Right hindlimb (tissue), 1 donor: Measurements from ENCODE around the gene CFAP46.
A peak's percentile ranks its signal among the peaks of the same experiment; 100 is the strongest.
"Not testable (repeated sequence)": the region's sequence is repeated elsewhere in the genome, so short reads cannot be mapped to it uniquely, and the experiment has no call there.

ENCODE experiments used
- DNase-seq: peaks from one replicate; pipeline ENCODE4 v3.0.0-alpha.2; 2018

Gene CFAP46

DNA sequence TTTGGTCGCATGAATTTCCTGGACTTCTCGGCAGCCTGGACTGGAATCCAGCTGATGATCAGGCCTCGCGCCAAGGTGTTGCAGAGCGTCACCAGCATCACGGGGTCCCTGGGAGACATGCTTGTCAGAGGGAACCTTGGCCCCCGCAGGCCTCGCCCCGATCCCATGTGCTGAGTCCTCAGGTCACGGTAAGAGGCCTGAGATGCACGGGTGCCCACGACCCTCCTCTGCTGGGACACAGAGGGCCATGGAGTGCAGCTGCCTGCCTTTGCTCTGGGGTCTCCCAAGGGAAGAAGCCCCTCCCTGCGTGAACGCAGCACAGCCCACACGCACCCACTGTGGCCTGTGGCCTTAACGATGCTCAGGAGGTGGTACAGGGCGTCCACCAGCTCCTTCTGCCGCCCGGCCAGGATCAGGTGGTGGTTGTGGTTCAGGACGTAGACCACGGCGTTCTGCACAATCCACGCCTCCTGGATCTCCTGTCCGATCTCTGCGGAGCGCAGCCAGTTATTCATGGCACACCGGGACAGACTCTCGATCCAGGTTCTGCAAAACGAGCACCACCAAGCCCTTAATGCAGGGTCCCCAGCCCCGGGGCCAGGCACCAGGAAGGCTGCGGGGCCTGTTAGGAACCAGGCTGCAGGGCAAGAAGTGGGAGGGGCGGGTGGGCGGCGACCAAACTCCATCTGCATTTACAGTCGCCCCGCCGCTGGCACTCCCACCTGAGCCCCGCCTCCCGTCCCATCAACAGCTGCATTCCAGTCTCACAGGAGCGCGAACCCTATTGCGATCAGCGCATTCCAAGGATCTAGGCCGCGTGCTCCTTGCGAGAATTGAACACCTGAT, 29.4 kb downstream of the CFAP46 start:
- no peak for DNase-seq

DNA sequence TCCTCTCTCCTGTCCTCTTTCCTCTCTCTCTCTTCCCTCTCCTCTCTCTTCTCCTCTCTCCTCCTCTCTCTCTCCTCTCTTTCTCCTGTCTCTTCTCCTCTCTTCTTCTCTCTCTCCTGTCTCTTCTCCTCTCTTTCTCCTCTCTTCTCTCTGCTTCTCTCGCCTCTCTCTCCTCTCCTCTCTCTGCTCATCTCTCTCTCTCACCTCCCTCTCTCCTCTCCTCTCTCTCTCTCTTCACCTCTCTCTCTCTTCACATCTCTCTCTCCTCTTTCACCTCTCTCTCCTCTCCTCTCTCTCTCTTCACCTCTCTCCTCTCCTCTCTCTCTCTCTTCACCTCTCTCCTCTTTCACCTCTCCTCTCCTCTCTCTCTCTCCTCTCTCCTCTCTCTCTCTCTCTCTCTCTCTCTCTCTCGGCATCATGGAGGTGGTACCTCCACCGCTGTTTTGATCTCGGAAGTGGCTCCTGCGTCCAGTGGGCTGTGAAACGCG, 30.1 kb downstream of the CFAP46 start:
- DNase-seq, result no peak

DNA sequence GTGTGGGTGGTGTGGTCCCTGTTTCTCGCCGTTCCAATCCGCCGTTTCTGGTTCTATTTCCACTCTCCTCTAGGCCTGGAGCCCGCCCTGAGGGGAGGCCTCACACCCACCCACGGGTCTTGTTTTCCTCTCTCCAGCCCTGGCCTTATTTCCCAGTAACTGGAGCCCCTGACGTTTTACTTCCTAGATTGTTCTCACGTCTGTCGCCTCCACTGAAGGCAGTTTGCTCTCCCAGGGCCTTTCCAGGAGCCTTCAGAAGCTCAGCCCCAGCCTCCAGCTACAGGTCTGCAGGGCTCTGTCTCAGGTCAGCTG, 30.6 kb downstream of the CFAP46 start:
- DNase-seq, result peak; percentile 60

DNA sequence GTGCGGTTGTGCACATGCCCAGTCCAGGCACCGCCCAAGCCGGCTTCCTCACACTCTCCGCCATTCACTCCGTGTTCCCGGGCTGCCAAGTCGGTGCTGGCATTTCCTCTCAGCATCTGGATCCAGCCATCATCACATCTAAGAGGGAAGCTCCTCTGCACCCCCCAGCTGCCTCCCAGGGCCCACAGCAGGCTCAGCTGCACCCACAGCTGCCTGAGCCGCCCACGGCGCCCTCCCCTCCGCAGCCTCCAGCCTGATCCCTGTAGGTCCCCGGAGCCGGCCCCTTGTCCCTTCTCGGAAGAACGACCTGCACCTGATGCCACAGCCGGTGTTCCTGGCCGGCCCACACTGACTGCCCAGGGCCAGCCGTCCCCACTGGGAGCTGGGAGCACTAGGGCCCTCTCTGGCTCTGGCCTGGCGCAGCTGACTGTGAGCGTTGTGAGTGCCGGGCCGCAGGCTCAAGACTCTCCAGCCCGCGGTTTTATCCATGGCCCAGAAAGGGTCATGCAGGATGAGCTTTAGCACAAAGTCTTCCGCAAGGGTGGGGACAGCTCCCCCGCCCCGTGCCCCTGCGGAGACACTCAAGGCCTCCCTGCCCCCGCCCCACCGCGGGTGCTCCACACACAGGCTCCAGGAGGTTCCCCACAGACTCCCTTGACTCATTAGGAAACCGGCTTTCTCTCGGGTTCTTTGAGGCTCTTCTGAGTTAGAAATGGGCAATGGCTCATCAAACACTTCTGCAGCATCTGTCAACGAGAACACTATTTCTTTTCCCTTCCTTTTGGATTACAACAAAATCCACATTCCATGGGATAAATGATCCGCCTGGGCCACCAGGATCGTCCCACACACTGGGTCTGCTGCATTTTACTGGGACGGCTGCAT, 31.2 kb downstream of the CFAP46 start:
- peak; percentile 26 for DNase-seq

DNA sequence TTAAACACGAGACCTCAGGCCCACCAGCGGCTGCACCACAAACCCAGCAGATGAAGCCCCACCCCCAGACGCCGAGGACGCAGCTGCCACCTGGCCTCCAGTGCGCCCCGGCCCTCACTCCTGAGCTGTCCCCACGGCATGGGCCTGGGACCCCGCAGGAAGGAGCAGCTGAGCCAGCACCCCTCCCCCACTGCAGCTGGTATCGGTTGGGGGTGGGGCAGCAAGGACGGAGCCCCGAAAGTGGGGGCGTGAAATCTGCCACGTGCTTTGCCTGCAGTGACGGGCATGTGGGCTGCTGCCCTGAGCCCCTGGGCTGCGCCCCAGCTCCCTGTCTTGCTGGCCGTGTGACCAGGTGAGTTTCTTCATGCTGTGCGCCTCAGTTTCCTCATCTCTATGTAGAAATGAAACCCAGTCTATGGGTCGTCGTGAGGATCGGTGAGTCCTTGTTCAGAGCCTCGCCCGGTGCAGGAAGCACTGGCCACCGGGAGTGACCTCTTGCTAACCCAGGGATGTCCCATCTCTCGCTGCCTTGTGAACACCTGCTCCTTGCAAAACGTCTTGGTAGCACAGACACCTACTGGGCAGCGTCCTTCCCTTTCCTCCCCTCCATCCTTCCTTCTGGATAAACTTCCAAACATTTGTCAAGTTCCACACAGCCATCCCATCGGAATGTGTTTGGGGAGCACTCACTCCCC, 32.0 kb downstream of the CFAP46 start:
- peak; percentile 19 for DNase-seq

DNA sequence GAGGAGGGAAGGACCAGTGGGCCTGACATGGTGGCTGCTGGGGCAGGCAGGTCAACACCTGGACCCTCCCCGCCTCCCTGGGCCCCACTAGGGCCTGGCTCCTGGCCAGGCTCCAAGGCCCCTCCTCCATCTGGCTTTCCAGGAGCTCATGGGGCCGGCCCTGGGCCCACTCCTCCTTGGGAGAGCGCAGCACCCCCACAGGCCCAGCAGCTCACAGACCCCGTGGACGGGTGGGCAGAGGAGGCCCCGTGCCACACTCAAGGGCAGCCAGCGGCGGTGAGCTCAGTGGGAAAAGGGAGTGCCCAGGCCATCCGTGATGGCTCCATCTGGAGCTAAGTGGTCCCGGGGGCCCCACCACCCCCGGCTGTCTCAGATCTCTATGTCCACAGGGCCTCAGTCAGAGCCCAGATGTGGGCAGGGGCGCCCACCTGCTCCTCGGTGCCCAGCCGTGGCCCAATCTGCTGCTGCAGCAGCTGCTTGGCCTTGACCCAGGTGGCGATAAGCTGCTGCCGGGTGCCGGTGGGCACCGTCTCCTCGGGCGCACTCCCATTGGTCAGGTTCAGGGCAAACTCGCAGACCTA, 32.8 kb downstream of the CFAP46 start:
- peak; percentile 16 for DNase-seq

DNA sequence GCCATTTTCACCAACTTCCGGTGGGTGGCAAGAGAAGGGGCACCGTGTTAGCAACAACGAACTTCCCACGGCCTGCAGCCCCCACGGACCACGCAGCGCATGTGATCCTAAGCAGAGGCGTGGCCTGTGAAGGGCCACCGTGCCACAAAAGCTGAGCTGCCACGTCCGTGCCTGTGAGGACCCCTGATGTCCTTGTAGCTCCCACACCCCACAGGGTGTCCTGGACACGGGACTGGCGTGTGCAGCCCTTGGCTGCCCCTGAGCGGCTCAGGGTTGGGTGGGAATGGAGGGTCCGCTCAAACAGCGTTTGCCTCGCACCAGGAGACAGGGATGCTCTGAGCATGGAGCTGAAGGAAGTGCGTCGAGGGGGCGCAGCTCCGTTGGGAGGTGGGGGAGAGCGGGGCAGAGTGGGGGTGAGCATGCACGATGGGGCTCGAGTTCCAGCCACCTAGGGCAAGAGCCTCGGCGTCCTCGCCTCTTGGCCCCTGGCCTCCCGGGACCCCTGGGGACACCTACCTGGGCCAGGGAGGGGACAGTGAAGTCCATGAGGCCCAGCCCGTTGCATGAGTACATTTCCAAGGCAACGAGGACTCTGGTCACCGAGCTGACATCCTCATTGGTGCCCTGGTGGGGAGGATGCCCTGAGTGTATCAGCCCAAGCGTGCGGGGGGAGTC, 33.6 kb downstream of the CFAP46 start:
- peak; percentile 5 for DNase-seq

DNA sequence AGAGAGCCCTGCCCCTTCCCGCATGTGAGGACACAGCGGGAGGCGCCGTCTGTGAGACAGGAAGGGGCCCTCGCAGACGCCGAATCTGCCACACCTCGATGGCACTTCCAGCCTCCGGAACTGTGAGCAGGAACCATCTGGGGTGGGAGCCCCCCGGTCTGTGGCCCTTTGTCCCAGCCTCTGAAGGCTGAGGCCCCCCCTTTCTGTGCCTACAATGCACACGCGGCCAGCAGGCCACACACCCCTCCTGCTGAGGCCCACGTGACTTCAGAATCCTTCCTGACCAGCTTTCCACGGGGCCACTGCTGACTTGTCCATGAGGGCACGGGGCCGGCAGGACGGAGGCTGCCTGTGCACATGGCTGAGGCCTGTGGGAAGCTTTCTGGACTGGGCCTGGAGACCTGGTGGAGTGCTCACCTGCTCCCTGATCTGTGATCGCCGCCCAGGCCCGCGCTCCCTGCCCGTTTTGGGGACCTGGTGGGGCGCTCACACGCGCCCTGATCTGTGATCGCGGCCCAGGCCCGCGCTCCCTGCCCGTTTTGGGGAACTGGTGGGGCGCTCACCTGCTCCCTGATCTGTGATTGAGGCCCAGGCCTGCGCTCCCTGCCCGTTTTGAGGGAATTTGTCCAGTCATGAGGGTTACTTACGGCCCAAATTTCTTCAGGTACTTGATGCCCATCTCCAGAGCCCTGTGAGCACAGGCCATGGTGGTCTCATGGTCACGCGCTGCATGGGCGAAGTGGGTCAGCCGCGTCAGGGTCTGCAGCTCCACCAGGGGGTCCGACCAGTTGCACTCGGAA, 34.3 kb downstream of the CFAP46 start:
- DNase-seq, result peak; percentile 13

DNA sequence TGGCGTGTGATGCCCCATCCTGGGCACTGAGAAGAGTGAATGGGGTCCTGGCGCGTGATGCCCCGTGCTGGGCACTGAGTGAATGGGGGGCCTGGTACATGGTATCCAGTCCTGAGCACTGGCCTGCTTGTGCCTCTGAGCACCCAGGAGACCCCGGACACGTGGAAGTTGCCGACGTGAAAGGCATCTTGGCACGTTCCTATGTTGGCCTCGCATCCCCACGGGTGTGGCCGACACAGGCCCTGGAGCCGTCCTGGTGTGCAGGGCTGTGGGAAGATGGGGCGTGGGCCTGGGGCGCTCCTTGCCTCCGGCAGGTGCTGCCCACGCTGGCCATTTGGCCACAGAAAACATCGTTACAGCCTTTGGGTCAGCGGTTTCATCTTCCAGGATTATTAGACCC, 35.5 kb downstream of the CFAP46 start:
- DNase-seq, result peak; percentile 11

DNA sequence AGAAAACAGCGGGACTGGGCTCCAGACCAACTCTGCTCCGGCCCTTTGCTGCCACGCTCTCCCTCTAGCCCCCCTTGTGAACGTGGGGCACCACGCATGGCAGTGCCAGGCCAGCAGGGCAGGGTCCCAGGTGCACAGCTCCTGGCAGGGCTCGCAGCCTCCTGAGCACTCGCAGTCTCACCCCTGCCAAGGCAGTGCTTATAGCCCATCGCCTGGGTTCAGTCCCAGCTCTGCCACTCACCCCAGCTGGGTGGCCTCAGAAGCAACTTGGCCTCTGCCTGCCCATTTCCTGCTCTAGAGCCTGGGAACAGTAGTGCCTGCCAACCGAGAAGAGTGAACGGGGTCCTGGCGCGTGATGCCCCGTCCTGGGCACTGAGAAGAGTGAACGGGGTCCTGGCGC, 36.3 kb downstream of the CFAP46 start:
- DNase-seq, result peak; percentile 13

DNA sequence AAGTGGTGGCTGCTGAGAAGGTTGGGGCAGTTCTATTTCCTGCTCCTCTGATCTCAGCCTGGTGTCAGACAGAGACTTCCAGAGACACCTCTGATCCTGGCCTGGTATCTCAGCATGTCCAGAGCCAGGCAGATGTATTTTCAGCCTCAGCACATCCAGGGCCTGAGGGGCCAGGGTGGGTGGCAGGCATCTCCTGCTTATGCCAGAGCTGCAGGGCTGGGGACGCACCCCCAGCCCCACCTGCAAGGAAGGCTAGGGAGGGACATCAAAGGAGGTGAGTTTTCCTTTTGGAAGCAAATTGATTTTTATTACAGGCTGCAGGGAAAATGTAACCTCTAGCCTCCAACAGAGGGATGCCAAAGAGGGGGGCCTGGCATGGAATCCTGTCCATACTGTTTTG, 36.7 kb downstream of the CFAP46 start:
- no peak for DNase-seq

DNA sequence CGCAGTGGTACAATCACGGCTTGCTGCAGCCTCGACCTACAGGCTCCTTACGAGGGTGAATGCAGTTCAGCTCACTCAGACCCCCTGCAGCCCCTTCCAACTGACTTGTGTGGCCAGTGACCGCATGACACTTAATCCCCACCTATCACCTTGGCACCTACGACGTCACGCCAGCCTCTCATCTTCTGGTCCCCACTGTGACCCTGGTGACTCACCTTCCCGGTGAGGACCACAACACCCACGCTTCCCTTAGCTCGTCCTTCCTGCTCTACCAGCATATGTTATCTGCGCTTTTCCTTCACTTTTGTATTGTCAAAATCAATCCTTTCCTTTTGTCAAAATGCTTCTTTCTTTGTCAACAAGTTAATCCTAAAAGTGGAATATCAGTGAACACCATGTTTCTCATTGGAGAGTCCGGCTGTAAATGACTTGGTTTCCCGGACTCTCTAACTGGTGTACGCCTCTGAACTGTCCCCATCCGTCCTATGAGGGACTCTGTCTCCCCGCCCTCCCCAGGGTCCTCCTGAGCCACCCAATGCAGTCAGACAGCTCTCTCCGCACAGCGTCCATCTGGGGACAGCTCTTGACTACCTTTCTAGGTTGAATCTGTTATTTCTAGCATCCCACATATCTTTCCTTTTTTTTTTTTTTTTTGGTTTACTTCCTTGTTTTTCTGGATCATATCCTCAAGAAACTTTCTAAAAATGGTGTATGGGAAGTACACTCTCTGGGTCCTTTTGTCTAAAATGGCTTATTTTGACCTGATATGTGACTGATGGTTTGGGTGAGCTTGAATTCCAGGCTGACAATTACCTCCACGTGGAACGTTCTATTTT, 37.3 kb downstream of the CFAP46 start:
- DNase-seq, result no peak

DNA sequence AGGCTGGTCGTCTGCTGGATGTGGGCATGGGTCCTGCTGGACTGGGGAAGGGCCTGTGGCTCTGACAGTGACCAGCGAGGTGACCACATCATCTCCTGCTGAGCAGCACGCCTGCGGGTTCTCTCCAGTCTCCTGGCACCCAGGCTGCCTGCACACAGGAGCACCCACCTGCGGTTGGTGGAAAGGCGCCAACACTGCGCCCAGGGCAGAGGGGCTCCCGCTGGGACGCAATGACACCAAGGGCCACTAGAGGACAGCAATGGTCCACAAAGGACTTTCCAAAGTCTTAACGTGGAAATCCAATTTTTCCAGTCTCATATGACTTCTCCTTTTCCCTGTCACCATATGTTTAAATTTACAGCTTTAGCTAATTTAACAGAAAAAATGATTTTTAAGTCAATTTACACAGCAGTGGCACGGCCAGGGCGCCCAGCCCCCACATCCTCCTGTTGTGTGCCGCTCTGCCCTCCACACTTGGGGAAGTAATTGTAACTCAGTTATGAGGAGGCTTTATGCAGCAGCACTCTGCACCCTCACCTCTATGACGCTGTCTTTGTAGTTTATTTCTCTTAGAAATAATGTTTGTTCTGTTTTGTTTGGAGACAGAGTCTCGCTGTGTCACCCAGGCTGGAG, 38.1 kb downstream of the CFAP46 start:
- peak; percentile 27 for DNase-seq

DNA sequence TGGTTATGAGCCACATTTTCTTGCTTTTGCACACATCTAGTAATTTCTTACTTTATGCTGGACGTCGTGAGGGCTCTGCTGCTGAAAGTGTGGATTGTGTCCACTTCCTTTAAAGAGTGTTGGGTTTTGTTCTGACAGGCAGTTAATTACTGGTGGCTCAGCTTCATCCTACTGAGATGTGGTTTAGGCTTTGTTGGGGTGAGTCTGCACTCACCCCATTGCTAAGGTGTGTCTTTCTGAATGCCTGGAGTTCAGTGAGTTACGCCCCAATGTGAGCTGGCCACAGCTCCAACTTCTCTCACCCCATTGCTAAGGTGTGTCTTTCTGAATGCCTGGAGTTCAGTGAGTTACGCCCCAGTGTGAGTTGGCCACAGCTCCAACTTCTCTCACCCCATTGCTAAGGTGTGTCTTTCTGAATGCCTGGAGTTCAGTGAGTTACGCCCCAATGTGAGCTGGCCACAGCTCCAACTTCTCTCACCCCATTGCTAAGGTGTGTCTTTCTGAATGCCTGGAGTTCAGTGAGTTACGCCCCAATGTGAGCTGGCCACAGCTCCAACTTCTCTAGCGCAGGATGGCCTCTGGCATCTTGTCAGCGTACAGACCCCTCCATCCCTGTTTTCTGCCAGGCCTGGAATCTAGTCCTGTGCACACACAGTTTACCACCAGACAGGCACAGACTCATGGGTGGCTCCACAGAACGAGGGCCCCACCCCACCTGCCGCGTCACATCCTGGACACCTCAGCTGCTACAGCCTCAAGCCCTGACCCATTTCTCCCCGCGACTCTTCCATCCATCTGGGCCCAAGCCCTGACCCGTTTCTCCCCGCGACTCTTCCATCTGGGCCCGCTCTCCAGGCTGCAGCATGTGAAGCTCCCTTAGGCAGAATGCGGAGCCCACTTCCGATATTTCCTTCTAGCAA, 39.5 kb downstream of the CFAP46 start:
- not testable (repeated sequence) for DNase-seq

DNA sequence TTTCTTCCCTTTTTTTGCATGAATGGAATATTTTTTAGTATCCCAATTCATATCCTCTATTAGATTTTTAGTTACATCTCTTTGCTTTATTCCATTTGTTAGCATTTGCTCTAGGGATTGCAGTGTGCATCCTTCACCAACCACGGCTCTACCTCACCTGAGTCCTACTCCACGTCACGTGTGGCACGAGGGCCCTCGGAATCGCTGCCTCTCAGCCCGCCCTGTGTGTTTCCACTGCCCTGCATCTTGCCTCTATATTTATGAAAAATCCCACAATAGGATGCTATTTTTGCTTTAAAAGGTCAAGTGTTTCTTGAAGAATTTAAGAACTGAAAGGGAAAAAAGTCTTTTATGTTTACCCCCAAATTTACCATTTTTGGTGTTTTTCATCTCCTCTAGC, 41.0 kb downstream of the CFAP46 start:
- no peak for DNase-seq

DNA sequence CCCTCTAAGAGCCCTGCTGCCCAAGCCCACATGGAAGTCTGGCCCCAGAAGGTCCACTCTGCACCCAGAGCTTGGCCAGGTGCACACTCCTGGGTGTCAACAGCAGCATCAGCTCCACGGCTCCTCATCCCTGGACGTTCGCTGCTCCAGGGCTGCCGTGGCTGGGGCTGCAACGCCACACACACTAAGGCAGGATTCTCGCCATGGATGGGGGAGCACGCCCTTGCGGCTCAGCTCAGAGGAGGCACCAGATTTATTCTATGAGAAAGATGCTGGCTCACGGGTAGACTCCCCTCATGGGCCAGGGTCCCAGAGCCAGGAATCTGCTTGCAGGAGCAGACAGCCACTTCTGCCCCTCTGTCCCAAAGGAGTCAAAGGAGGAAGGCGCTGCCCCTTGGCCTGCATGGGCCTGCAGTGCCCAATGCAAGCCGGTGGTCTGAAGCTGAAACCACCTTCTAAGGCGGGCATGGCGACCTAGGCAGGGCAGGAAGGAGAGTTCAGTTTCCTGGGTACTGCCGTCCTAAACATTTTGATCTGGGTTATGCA, 42.1 kb downstream of the CFAP46 start:
- no peak for DNase-seq

DNA sequence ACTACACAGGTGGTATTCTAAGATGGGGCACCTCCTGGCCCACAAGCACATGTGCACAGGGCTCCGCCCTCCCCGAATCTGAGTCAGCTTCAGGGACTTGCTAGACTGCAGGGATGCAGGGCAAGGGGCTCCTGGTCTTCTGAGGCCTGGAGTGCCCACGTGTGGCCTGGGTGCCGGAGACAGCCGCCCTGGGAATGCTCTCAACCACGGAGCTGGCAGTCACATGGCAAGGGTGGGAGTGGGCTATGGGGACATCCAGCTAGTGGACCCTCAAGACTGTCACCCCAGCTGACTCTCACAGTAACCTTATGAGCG, 42.7 kb downstream of the CFAP46 start:
- peak; percentile 12 for DNase-seq

DNA sequence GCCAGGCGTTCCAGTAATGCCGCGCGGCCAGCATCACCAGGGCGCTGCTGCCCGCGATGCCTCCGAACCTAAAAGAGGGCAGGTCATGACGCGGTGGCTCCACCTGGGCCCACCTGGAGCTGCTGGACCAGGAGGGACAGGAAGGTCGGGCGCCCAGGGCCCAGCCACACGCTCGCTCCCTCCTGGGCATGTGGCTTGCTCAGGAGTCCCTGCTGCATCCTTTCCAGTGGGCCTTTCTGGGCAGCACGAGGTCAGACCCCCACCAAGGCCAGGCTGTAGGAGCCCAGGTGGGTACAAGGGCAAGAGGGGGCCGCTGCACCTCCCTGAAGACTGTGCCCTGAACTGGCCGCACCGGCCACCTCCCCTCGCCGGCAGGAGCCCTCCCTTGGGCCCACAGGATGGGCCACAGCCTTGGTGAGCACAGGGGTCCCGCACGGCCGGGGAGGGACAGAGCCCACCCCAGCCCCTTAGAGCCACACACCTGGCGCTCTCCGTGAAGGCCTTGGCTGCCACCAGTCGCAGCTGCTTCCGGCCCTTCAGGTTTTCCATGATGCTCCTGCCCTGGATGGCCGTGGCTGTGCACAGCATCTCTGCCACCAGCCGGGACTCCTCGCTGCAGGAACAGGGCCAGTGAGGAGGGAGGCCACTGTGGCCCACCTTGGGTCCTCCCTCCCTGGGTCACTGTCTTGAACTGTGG, 43.2 kb downstream of the CFAP46 start:
- no peak for DNase-seq
